Muscle of leg (tissue), 16 donors: Measurements from ENCODE around the gene CERT1. TPM values are rescaled to one million over a fixed set of nuclear protein-coding genes. Genes with fewer than 3 reads are reported as not detected.
"Not testable (repeated sequence)": the region's sequence is repeated elsewhere in the genome, so short reads cannot be mapped to it uniquely, and the experiment has no call there.

Experiments used
- DNase-seq: peaks from one replicate; pipeline ENCODE4 v3.0.0; 2013
- H3K27ac ChIP-seq: one replicate; pipeline ENCODE4 v1.5.1; 2013; ENCODE audit warnings: mild to moderate bottlenecking, low read length, control low read depth
- H3K27me3 ChIP-seq: one replicate; pipeline ENCODE4 v1.6.1; 2013; ENCODE audit warnings: low read length; ENCODE audit not compliant: control insufficient read depth, insufficient read depth
- H3K36me3 ChIP-seq: one replicate; pipeline ENCODE4 v1.6.1; 2013; ENCODE audit warnings: low read length; ENCODE audit not compliant: control insufficient read depth, insufficient read depth
- H3K4me1 ChIP-seq: one replicate; pipeline ENCODE4 v1.6.1; 2013; ENCODE audit warnings: low read length; ENCODE audit not compliant: control insufficient read depth, insufficient read depth
- H3K4me3 ChIP-seq: one replicate; pipeline ENCODE4 v1.5.1; 2013; ENCODE audit warnings: low read length, control low read depth
- H3K9me3 ChIP-seq: replicated peaks from 2 replicates; pipeline ENCODE4 v1.6.1; 2013; ENCODE audit warnings: low read depth, low read length; ENCODE audit not compliant: control insufficient read depth
- WGBS: methylation state at CpG from one replicate; pipeline ENCODE4 v1.1.5; 2013; ENCODE audit warnings: missing lambda C conversion rate; ENCODE audit not compliant: insufficient coverage; 5-methylcytosine and 5-hydroxymethylcytosine counted together
- long read RNA-seq, 11 donors: transcript quantifications; one replicate each; lab custom pipeline, GENCODE V29; 2026
- polyA plus RNA-seq, 8 donors: library from polyadenylated mRNA; unstranded; fragments of 120-200 nt; gene quantifications; one replicate each; pipeline versions ENCODE4 v1.2.1 to v1.2.3, GENCODE V29; 2013; ENCODE audit warnings: inconsistent platforms in 1 of 8, low replicate concordance in 1 of 8; ENCODE audit not compliant: insufficient read length in 8 of 8, insufficient read depth in 1 of 8
- total RNA-seq: library from RNA; stranded (reverse); fragments of 120-200 nt; gene quantifications from one replicate; pipeline ENCODE4 v1.2.4, GENCODE V29; 2013

Gene CERT1, protein sequence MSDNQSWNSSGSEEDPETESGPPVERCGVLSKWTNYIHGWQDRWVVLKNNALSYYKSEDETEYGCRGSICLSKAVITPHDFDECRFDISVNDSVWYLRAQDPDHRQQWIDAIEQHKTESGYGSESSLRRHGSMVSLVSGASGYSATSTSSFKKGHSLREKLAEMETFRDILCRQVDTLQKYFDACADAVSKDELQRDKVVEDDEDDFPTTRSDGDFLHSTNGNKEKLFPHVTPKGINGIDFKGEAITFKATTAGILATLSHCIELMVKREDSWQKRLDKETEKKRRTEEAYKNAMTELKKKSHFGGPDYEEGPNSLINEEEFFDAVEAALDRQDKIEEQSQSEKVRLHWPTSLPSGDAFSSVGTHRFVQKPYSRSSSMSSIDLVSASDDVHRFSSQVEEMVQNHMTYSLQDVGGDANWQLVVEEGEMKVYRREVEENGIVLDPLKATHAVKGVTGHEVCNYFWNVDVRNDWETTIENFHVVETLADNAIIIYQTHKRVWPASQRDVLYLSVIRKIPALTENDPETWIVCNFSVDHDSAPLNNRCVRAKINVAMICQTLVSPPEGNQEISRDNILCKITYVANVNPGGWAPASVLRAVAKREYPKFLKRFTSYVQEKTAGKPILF
- total RNA-seq (19.6 TPM), polyA plus RNA-seq (10 to 100 TPM; 23.2 to 37.5 (median 31.8) TPM)
- long read RNA-seq, donor 1, partial matches to known transcripts, result 0 of 6 reads
- long read RNA-seq, donor 1, other reads (novel, unspliced or antisense), result 0 of 6 reads
- long read RNA-seq, donor 2, result 0 reads
- long read RNA-seq, donor 3, partial matches to known transcripts, result 5 of 12 reads
- long read RNA-seq, donor 3, other reads (novel, unspliced or antisense), result 0 of 12 reads
- long read RNA-seq, donor 4, partial matches to known transcripts, result 6 of 7 reads
- long read RNA-seq, donor 4, other reads (novel, unspliced or antisense), result 0 of 7 reads
- long read RNA-seq, donor 5, full-length matches to known transcripts, result 5 of 5 reads
- long read RNA-seq, donor 5, partial matches to known transcripts, result 0 of 5 reads
- long read RNA-seq, donor 5, other reads (novel, unspliced or antisense), result 0 of 5 reads
- long read RNA-seq, donor 6, partial matches to known transcripts, result 0 of 4 reads
- long read RNA-seq, donor 6, other reads (novel, unspliced or antisense), result 0 of 4 reads
- long read RNA-seq, donor 7, partial matches to known transcripts, result 15 of 21 reads
- long read RNA-seq, donor 7, other reads (novel, unspliced or antisense), result 0 of 21 reads
- long read RNA-seq, donor 8, partial matches to known transcripts, result 0 of 2 reads
- long read RNA-seq, donor 8, other reads (novel, unspliced or antisense), result 0 of 2 reads
- long read RNA-seq, donor 9, partial matches to known transcripts, result 10 of 13 reads
- long read RNA-seq, donor 9, other reads (novel, unspliced or antisense), result 0 of 13 reads
- long read RNA-seq, donor 10, full-length matches to known transcripts, result 5 of 5 reads
- long read RNA-seq, donor 10, partial matches to known transcripts, result 0 of 5 reads
- long read RNA-seq, donor 10, other reads (novel, unspliced or antisense), result 0 of 5 reads
- long read RNA-seq, donor 11, partial matches to known transcripts, result 0 of 4 reads
- long read RNA-seq, donor 11, other reads (novel, unspliced or antisense), result 0 of 4 reads

DNA sequence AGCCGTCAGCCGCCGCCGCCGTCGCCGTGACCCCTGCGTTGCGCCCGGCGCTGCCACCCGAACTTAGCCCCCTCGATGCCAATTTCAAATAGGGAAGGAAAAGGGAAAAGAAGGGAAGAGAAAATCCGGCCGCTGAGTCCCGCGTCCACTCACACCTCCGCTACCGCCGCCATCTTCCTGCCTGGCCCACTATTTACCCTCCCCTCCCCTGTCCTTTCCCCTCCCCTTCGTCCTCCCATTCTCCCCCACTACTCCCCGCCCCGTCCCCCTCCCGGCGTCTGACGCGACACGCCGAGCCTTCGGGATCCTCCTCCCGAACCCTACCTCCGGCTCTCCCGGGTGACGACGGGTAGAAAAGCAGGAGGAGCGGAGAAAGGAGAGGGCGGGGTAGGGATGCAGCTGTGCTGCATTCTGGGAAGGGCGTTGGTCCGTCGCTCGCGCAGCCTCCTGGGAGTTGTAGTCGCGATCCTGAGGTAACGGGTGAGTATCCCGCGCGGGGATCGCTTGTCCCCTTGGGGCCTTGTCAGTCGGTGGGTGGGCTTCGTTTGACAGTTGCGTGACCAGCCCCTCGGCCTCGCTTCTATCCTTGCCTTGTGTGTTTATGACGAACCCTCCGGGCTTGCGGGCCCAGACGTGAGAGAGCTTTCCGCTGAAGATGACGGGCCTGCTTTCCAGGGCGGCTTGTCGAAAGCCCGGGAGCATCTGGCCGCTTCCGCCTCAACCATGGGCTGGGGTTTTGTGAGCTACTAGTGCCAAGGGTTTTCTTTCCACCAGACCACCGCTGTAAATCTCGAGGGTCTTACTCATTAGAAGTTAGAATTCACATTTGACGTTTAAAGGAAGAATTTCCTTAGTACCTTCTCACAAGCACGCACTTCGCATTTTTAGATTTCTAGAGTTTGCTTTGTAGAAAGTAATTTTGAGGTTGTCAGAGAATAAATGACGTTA is at the start of gene CERT1, which contains the start of gene POLK:
TSS of gene CERT1 (minus strand) at position 195 of the 948 bp plus-strand sequence. CDS start 422 bp downstream, outside the sequence.
TSS of gene POLK (plus strand) at position 457 of the 948 bp plus-strand sequence.
- Histone ChIP-seq H3K27ac (peak within 1 kb of the TSS; percentile 95), H3K36me3 (no peaks in the 10 kb centered on the region), H3K4me3 (peak within 1 kb of the TSS; percentile 82), H3K4me1 (peaks cover 4% of the 10 kb centered on the region), H3K27me3 (no peaks in the 10 kb centered on the region), H3K9me3 (no peaks in the 10 kb centered on the region)
- DNase-seq, result peak; percentile 100
- WGBS, result under 1% methylated on average over 21 of the region's 71 CpGs

DNA sequence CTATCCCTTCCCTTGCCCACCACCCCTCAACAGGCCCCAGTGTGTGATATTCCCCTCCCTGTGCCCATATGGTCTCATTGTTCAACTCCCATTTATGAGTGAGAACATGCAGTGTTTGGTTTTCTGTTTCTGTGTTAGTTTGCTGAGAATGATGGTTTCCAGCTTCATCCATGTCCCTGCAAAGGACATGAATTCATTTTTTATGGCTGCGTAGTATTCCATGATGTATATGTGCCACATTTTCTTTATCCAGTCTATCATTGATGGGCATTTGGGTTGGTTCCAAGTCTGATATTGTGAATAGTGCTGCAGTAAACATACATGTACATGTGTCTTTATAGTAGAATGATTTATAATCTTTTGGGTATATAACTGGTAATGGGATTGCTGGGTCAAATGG is 49.2 kb upstream of the CERT1 start:
- not testable (repeated sequence) for DNase-seq, H3K27ac ChIP-seq, H3K27me3 ChIP-seq, H3K9me3 ChIP-seq, H3K4me3 ChIP-seq, H3K4me1 ChIP-seq, H3K36me3 ChIP-seq
- no CpG with 5 or more reads among the region's 1 CpG for WGBS

DNA sequence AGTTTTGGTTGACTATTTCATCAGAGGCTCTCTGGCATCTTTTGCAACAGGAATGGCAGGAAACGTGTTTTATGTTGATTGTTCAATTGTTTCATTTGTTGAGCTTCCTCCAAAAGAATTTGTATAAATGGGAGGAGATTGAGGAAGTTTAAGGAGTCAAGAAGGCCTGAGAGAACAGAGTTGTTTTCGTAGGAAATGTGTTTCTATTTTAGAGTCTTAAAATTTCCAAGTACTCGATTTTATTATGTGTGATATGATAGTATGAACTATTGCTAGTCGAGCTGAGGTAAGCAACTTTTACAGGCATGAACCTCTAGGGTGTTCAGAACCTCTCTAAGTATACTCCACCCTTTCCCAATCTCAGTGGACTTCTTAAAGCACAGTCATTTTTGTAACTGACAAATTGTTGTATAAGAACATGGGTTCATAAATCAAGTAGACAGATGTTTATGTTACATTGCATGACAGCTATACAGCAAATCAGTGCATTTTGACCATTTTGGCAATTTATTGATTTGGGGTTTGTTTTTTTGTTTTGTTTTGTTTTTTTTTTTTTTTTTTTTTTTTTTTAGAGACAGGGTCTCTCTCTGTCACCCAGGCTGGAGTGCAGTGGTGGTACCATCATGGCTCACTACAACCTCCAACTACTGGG is 47.7 kb upstream of the CERT1 start:
- Histone ChIP-seq H3K36me3 (peaks cover 11% of the 10 kb centered on the region), H3K4me3 (no peak overlapping the region), H3K27me3 (no peaks in the 10 kb centered on the region), H3K4me1 (no peaks in the 10 kb centered on the region), H3K27ac (peak overlapping the region; percentile 0), H3K9me3 (peaks cover 5% of the 10 kb centered on the region)
- DNase-seq, result peak; percentile 74
- WGBS, result 48% methylated on average over 2 of the region's 4 CpGs

DNA sequence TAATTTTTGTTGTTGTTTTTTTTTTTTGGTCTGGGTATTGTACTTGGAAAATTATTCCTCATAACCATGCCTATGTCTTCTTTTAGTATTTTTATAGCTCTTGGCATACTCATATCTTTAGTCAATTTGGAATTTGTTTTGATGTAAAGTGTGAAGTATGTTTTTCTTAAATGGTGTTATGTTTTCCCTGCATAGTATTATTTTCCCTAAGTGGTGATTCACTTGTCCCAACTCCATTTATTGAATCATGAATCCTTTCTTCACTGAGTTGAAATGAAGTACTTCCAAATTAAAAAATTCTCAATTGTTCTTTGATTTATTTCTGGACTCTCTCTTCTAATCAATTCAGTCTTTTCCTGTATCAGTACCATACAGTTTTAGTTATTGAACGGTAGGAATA is 46.8 kb upstream of the CERT1 start:
- Histone ChIP-seq H3K27me3 (no peaks in the 10 kb centered on the region), H3K4me3 (no peak overlapping the region), H3K9me3 (peaks cover under 1% of the 10 kb centered on the region), H3K27ac (no peak overlapping the region), H3K36me3 (peaks cover 14% of the 10 kb centered on the region), H3K4me1 (no peaks in the 10 kb centered on the region)
- no CpG with 5 or more reads among the region's 1 CpG for WGBS
- DNase-seq, result no peak

DNA sequence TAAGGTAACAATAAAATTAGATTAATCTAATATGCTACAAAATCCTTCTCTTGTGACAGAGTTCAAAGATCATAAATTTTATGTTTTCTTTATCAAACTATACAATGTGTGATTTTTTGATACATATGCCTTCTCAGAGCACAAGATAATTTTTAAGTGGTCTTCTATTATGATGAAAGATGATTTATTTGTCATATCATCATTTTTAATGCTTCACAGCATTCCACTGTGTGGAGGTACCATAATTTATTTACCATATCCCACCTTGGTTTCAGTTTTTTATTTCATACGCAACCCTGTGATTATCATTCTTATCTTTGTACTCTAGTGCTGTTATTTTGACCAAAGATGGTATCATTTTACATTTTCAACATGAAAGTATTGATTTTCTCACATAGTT is 41.9 kb upstream of the CERT1 start:
- no CpG with 5 or more reads among the region's 1 CpG for WGBS
- Histone ChIP-seq H3K4me1 (no peaks in the 10 kb centered on the region), H3K36me3 (peaks cover 14% of the 10 kb centered on the region), H3K9me3 (no peaks in the 10 kb centered on the region), H3K27ac (no peak overlapping the region), H3K4me3 (no peak overlapping the region), H3K27me3 (no peaks in the 10 kb centered on the region)
- DNase-seq, result no peak

DNA sequence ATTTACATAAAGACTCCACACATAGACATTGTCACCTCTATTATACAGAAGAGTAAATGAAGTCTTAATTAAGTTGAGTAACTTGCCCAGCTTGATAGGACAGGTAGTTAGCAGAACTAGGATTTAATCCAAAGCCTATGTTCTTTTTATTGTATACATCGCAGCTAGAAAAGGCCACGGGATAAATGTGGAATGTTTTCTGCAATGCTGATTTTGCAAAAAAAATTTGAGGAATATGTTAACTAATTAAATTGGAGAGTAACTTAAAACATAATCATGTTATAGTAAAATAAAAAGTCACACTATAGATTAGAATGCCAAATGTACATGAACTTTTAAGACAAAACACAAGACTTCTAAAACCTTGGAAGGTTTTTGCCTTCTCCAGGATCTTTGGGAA is 41.3 kb upstream of the CERT1 start:
- Histone ChIP-seq H3K27me3 (no peaks in the 10 kb centered on the region), H3K27ac (no peak overlapping the region), H3K4me1 (no peaks in the 10 kb centered on the region), H3K36me3 (peaks cover 12% of the 10 kb centered on the region), H3K9me3 (no peaks in the 10 kb centered on the region), H3K4me3 (no peak overlapping the region)
- DNase-seq, result no peak
- no CpG with 5 or more reads among the region's 2 CpGs for WGBS

DNA sequence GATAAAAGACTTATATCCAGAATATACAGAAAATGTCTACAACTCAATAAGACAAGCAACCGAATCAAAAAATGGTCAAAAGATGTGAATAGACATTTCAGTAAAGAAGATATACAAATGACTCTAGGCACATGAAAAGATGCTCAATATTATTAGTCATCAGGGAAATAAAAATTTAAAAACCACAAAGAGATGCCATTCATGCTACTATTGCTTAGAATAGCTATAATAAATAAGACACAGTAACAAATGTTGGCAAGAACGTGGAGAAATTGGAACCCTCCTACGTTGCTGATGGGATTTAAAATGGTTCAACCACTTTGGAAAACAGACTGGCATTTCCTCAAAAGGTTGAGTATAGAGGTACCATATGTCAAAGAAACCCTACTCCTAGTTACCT is 40.0 kb upstream of the CERT1 start:
- Histone ChIP-seq H3K9me3 (no peaks in the 10 kb centered on the region), H3K27ac (no peak overlapping the region), H3K36me3 (peaks cover 7% of the 10 kb centered on the region), H3K4me3 (no peak overlapping the region), H3K27me3 (no peaks in the 10 kb centered on the region), H3K4me1 (no peaks in the 10 kb centered on the region)
- no CpG with 5 or more reads among the region's 3 CpGs for WGBS
- DNase-seq, result no peak

DNA sequence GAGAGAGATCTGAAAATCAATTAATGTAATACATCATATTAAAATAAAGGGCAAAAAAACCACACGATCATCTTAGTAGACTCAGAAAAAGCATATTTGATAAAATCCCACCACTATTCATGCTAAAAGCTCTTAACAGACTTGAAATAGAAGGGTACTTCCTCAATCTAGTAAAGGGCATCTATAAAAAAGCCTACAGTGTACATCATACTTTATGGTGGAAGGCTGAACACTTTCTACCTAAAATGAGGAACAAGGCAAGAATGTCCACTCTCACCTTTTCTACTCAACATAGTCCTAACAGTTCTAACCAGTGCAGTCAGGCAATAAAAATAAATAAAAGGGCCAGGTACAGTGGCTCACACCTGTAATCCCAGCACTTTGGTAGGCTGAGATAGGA is 39.2 kb upstream of the CERT1 start:
- Histone ChIP-seq H3K4me1 (no peaks in the 10 kb centered on the region), H3K36me3 (peaks cover 7% of the 10 kb centered on the region), H3K27ac (no peak overlapping the region), H3K27me3 (no peaks in the 10 kb centered on the region), H3K4me3 (no peak overlapping the region), H3K9me3 (no peaks in the 10 kb centered on the region)
- DNase-seq, result no peak
- no CpG with 5 or more reads among the region's 1 CpG for WGBS
